T follicular helper cell (primary cell): ENCODE results near the gene LRRC1.

ENCODE experiments used
- DNase-seq: peaks from one replicate; pipeline ENCODE4 v3.0.0-alpha.2; 2020; ENCODE audit warnings: low read depth

The LRRC1 gene

GRCh38 chr6:53815381-53816119 lies 20.7 kb downstream of the LRRC1 start:
- no peak for DNase-seq

GRCh38 chr6:53818858-53819609 lies 24.2 kb downstream of the LRRC1 start:
- no peak for DNase-seq

- DNase-seq, result no peak
Measured at GRCh38 chr6:53822401-53823125, 27.8 kb downstream of the LRRC1 start.

- no peak for DNase-seq
Measured at GRCh38 chr6:53824714-53825113, 29.9 kb downstream of the LRRC1 start.

- no peak for DNase-seq
Measured at GRCh38 chr6:53825532-53826321, 30.9 kb downstream of the LRRC1 start.

GRCh38 chr6:53827531-53827930 lies 32.7 kb downstream of the LRRC1 start:
- no peak for DNase-seq

- DNase-seq, result no peak
Measured at GRCh38 chr6:53828215-53828614, 33.4 kb downstream of the LRRC1 start.

- no peak for DNase-seq
Measured at GRCh38 chr6:53828966-53829697, 34.3 kb downstream of the LRRC1 start.

GRCh38 chr6:53829698-53830221 lies 35.0 kb downstream of the LRRC1 start:
- no peak for DNase-seq

- DNase-seq, result no peak
Measured at GRCh38 chr6:53830366-53830765, 35.6 kb downstream of the LRRC1 start.

GRCh38 chr6:53831081-53831869 lies 36.5 kb downstream of the LRRC1 start:
- DNase-seq, result no peak

- no peak for DNase-seq
Measured at GRCh38 chr6:53831936-53832660, 37.3 kb downstream of the LRRC1 start.

GRCh38 chr6:53833155-53833554 lies 38.4 kb downstream of the LRRC1 start:
- DNase-seq, result no peak

GRCh38 chr6:53834132-53834531 lies 39.3 kb downstream of the LRRC1 start:
- no peak for DNase-seq

- DNase-seq, result no peak
Measured at GRCh38 chr6:53837865-53838769, 43.3 kb downstream of the LRRC1 start.

GRCh38 chr6:53840027-53840426 lies 45.2 kb downstream of the LRRC1 start:
- no peak for DNase-seq

- DNase-seq, result no peak
Measured at GRCh38 chr6:53845280-53846195, 50.7 kb downstream of the LRRC1 start.
